ENCODE data around the gene SPACA1. TPM values are rescaled to one million over a fixed set of nuclear protein-coding genes. Genes with fewer than 3 reads are reported as not detected.

Gene SPACA1
- total RNA-seq, 4 donors from 2014 or later = not detected

GRCh38 chr6:88077305-88077704 is 29.7 kb downstream of the SPACA1 start:
- in situ Hi-C loops (cut with MboI; ENCODE audit: low sequenced_read_pairs in 4 of 4) = no loop called here
- ATAC-seq = no peak
- H3K27ac ChIP-seq = no peak overlapping the region
- no peak for DNase-seq
- H3K4me3 ChIP-seq = no peak overlapping the region
- no peaks in the 10 kb centered on the region for H3K9me3 ChIP-seq
- intact Hi-C loops (cut with DNase I; ENCODE audit: low total_unique reads) = no loop called here
- TF ChIP-seq POLR2A (IDR thresholded peaks at IDR 0.05) = no peak
- TF ChIP-seq CTCF (IDR thresholded peaks at IDR 0.05 in 4 of 5, conservative IDR thresholded peaks at IDR 0.05 in 1 of 5) = no peak
- no peaks in the 10 kb centered on the region for H3K36me3 ChIP-seq
- no peaks in the 10 kb centered on the region for H3K4me1 ChIP-seq
- no peaks in the 10 kb centered on the region for H3K27me3 ChIP-seq

GRCh38 chr6:88086792-88087191 is 39.2 kb downstream of the SPACA1 start:
- no peak for TF ChIP-seq POLR2A (IDR thresholded peaks at IDR 0.05)
- TF ChIP-seq CTCF (IDR thresholded peaks at IDR 0.05 in 4 of 5, conservative IDR thresholded peaks at IDR 0.05 in 1 of 5) = no peak
- H3K4me1 ChIP-seq = no peaks in the 10 kb centered on the region
- no peaks in the 10 kb centered on the region for H3K9me3 ChIP-seq
- H3K4me3 ChIP-seq = no peak overlapping the region
- no peak for ATAC-seq
- H3K27me3 ChIP-seq = no peaks in the 10 kb centered on the region
- DNase-seq = no peak
- no peaks in the 10 kb centered on the region for H3K36me3 ChIP-seq
- in situ Hi-C loops (cut with MboI; ENCODE audit: low sequenced_read_pairs in 4 of 4) (no loop called here), intact Hi-C loops (cut with DNase I; ENCODE audit: low total_unique reads) (no loop called here)
- H3K27ac ChIP-seq = no peak overlapping the region

GRCh38 chr6:88089708-88090107 is 42.1 kb downstream of the SPACA1 start:
- in situ Hi-C loops (cut with MboI; ENCODE audit: low sequenced_read_pairs in 4 of 4) = no loop called here
- H3K27me3 ChIP-seq = no peaks in the 10 kb centered on the region
- intact Hi-C loops (cut with DNase I; ENCODE audit: low total_unique reads) = no loop called here
- no peaks in the 10 kb centered on the region for H3K9me3 ChIP-seq
- no peaks in the 10 kb centered on the region for H3K36me3 ChIP-seq
- no peak for TF ChIP-seq CTCF (IDR thresholded peaks at IDR 0.05 in 4 of 5, conservative IDR thresholded peaks at IDR 0.05 in 1 of 5)
- TF ChIP-seq POLR2A (IDR thresholded peaks at IDR 0.05) = no peak
- ATAC-seq (no peak), DNase-seq (no peak)
- H3K4me3 ChIP-seq = no peak overlapping the region
- H3K4me1 ChIP-seq = no peaks in the 10 kb centered on the region
- no peak overlapping the region for H3K27ac ChIP-seq

- Histone ChIP-seq H3K27me3 (no peaks in the 10 kb centered on the region), H3K36me3 (no peaks in the 10 kb centered on the region), H3K27ac (no peak overlapping the region), H3K4me1 (no peaks in the 10 kb centered on the region), H3K4me3 (no peak overlapping the region), H3K9me3 (no peaks in the 10 kb centered on the region)
- ATAC-seq = no peak
- in situ Hi-C loops (cut with MboI; ENCODE audit: low sequenced_read_pairs in 4 of 4) = no loop called here
- intact Hi-C loops (cut with DNase I; ENCODE audit: low total_unique reads) = no loop called here
- no peak for DNase-seq
- TF ChIP-seq CTCF (IDR thresholded peaks at IDR 0.05 in 4 of 5, conservative IDR thresholded peaks at IDR 0.05 in 1 of 5) (no peak), POLR2A (IDR thresholded peaks at IDR 0.05) (no peak)
Measured at GRCh38 chr6:88105741-88106340, 58.2 kb downstream of the SPACA1 start.

GRCh38 chr6:88107241-88107640 is 59.6 kb downstream of the SPACA1 start:
- Histone ChIP-seq H3K4me1 (no peaks in the 10 kb centered on the region), H3K36me3 (no peaks in the 10 kb centered on the region), H3K27ac (no peak overlapping the region), H3K9me3 (no peaks in the 10 kb centered on the region), H3K27me3 (no peaks in the 10 kb centered on the region), H3K4me3 (no peak overlapping the region)
- intact Hi-C loops (cut with DNase I; ENCODE audit: low total_unique reads) (no loop called here), in situ Hi-C loops (cut with MboI; ENCODE audit: low sequenced_read_pairs in 4 of 4) (no loop called here)
- TF ChIP-seq POLR2A (IDR thresholded peaks at IDR 0.05) = no peak
- TF ChIP-seq CTCF (IDR thresholded peaks at IDR 0.05 in 4 of 5, conservative IDR thresholded peaks at IDR 0.05 in 1 of 5) = no peak
- DNase-seq (no peak), ATAC-seq (no peak)

All from gastrocnemius medialis (tissue), 4 donors.